Measurements from ENCODE around the gene DPYD. TPM values are rescaled to one million over a fixed set of nuclear protein-coding genes. Genes with fewer than 3 reads are reported as not detected.

The DPYD gene
- total and polyA plus RNA-seq, 10 of the 15 experiments (the other 5 are each of a cell fraction or from before 2014, with no cell fraction given) = 5.7 to 23.8 (median 10.2) TPM

DNA sequence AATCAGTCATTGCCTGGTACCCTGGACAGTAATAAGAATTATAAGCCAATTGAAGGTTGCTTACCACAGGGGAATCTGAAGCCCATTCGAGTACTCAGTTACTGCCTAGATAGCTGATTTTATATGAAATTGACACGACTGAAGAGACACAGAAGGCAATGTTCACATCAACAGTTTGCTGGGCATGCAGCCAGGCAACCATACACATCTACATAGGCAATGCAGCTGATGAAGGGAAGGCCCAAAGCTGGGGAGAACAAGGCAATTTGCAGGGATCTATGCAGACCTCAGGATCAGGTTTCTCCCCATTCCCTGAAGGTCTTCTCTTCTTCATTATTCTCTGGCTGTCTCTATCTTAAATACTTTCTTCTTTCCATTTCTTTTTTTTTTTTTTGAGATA is 750.5 kb downstream of the DPYD start (continued):
- TF ChIP-seq, protein P1, sequence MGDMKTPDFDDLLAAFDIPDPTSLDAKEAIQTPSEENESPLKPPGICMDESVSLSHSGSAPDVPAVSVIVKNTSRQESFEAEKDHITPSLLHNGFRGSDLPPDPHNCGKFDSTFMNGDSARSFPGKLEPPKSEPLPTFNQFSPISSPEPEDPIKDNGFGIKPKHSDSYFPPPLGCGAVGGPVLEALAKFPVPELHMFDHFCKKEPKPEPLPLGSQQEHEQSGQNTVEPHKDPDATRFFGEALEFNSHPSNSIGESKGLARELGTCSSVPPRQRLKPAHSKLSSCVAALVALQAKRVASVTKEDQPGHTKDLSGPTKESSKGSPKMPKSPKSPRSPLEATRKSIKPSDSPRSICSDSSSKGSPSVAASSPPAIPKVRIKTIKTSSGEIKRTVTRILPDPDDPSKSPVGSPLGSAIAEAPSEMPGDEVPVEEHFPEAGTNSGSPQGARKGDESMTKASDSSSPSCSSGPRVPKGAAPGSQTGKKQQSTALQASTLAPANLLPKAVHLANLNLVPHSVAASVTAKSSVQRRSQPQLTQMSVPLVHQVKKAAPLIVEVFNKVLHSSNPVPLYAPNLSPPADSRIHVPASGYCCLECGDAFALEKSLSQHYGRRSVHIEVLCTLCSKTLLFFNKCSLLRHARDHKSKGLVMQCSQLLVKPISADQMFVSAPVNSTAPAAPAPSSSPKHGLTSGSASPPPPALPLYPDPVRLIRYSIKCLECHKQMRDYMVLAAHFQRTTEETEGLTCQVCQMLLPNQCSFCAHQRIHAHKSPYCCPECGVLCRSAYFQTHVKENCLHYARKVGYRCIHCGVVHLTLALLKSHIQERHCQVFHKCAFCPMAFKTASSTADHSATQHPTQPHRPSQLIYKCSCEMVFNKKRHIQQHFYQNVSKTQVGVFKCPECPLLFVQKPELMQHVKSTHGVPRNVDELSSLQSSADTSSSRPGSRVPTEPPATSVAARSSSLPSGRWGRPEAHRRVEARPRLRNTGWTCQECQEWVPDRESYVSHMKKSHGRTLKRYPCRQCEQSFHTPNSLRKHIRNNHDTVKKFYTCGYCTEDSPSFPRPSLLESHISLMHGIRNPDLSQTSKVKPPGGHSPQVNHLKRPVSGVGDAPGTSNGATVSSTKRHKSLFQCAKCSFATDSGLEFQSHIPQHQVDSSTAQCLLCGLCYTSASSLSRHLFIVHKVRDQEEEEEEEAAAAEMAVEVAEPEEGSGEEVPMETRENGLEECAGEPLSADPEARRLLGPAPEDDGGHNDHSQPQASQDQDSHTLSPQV (IDR thresholded peaks at IDR 0.05) = no peak

DNA sequence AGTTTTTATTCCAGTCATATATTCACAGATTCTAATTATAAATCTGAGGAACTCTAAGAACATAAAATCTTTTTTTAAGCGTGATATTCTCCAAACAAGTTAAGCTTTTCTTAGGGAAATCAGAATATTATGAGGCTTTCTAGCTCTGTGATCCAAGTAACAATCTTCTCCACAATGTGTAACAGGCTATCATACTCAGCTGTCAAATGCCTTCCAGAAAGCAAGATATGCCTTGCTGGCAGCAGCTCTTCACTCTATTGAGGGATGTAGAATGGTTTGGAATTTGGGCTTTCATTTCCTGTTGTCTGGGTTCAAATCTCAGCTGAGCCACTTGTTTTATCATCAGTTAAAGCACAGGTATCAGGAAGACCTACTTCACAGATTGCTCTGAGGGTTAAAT is 752.8 kb downstream of the DPYD start:
- no peaks in the 10 kb centered on the region for H3K4me1 ChIP-seq (ENCODE audit: control insufficient read depth, insufficient read depth, low read length)
- ChIA-PET POLR2A (no interaction called here), SMC1A (ENCODE audit: uncharacterized antibody, unreplicated experiment) (no interaction called here), RAD21 (ENCODE audit: unreplicated experiment) (no interaction called here), CTCF (interaction anchor here (1.0 kb wide), 1 partner anchor 293 kb away, joined by 3 read pairs; no protein-coding TSS in a partner anchor)
- peaks cover 3% of the 10 kb centered on the region; the same call in 2 of the 3 replicates for H3K9me3 ChIP-seq (replicated peaks; ENCODE audit: control insufficient read depth, insufficient read depth, low read length)
- intact Hi-C loops (cut with micrococcal nuclease; ENCODE audit: unreplicated experiment) (no loop called here), in situ Hi-C loops (cut with MboI) (no loop called here)
- TF ChIP-seq ETV6 (conservative IDR thresholded peaks at IDR 0.05 in 1 of 2, IDR thresholded peaks at IDR 0.05 in 1 of 2; ENCODE audit: borderline replicate concordance in 1 of 2, low read depth in 1 of 2) (no peak), RAD21 (IDR thresholded peaks at IDR 0.05; ENCODE audit: insufficient read depth, low read depth, low read length) (no peak), EP300 (IDR thresholded peaks at IDR 0.05; ENCODE audit: borderline replicate concordance in 1 of 2, control insufficient read depth in 1 of 2, low read depth in 2 of 2, low read length in 2 of 2) (no peak), WRNIP1 (IDR thresholded peaks at IDR 0.05; ENCODE audit: borderline replicate concordance, low read depth, low read length) (no peak), CBX3 (IDR thresholded peaks at IDR 0.05; ENCODE audit: borderline replicate concordance, low read depth) (no peak), SIX5 (IDR thresholded peaks at IDR 0.05; ENCODE audit: low read depth, low read length, severe bottlenecking) (no peak), CHD1 (IDR thresholded peaks at IDR 0.05; ENCODE audit: low read depth, low read length) (no peak), ZNF384 (IDR thresholded peaks at IDR 0.05; ENCODE audit: borderline replicate concordance, low read depth, low read length) (no peak), CEBPB (IDR thresholded peaks at IDR 0.05; ENCODE audit: borderline replicate concordance in 1 of 2, low read depth in 2 of 2, low read length in 2 of 2) (no peak), FOS (IDR thresholded peaks at IDR 0.05; ENCODE audit: borderline replicate concordance, extremely low read depth, insufficient read length) (no peak)
- WGBS (ENCODE audit: insufficient coverage, insufficient replicate concordance, low lambda C conversion rate, missing lambda C conversion rate) = 0% methylated on average over 1 of the region's 1 CpG
- no peaks in the 10 kb centered on the region for H3K36me3 ChIP-seq (ENCODE audit: control insufficient read depth in 2 of 2, insufficient read depth in 2 of 2, low read length in 1 of 2)
- ATAC-seq (no peak), FAIRE-seq (no peak), DNase-seq (ENCODE audit: low read depth, low spot score) (no peak)
- H4K20me1 ChIP-seq (ENCODE audit: control insufficient read depth, insufficient read depth) = no peaks in the 10 kb centered on the region
- H3K79me2 ChIP-seq (ENCODE audit: control insufficient read depth, insufficient read depth, low read length) = no peaks in the 10 kb centered on the region
- H2AFZ ChIP-seq (ENCODE audit: control insufficient read depth, low read depth, low read length) = no peak overlapping the region
- H3K4me3 ChIP-seq = no peak overlapping the region
- BruUV-seq (replicated peaks) = no TSS peak
- no peak overlapping the region for H3K4me2 ChIP-seq (ENCODE audit: control insufficient read depth, insufficient read depth)
- H3K27ac ChIP-seq (ENCODE audit: control insufficient read depth, insufficient read depth) = no peak overlapping the region
- H3K9ac ChIP-seq (ENCODE audit: control insufficient read depth, insufficient read depth, low read length) = no peak overlapping the region
- no peaks in the 10 kb centered on the region for H3K27me3 ChIP-seq (replicated peaks in 1 of 2; ENCODE audit: control insufficient read depth in 2 of 2, insufficient read depth in 2 of 2, low read length in 1 of 2)

Data from GM12878 (cell line).